Astrocyte (in vitro differentiated cells and primary cell): ENCODE measurements around the gene TNFSF15. TPM values are rescaled to one million over a fixed set of nuclear protein-coding genes. Genes with fewer than 3 reads are reported as not detected.

ENCODE experiments used
- DNase-seq: peaks from one replicate; pipeline ENCODE4 v3.0.0-alpha.2; 2010; ENCODE audit warnings: low read depth
- FAIRE-seq: peaks from 2 replicates; lab custom pipeline; 2011; peaks lifted over from hg19 to GRCh38; lab: Jason Lieb, UNC
- H2AFZ ChIP-seq: 2 replicates; pipeline ENCODE4 v1.6.0; 2012; ENCODE audit warnings: low read depth, low read length, inconsistent platforms
- H3K27ac ChIP-seq: 2 replicates; pipeline ENCODE4 v1.5.1; 2011; ENCODE audit warnings: low read depth, low read length, inconsistent platforms
- H3K27me3 ChIP-seq: 2 replicates; pipeline ENCODE4 v1.6.0; 2011; ENCODE audit warnings: low read length, inconsistent platforms; ENCODE audit not compliant: insufficient read depth
- H3K36me3 ChIP-seq: 2 replicates; pipeline ENCODE4 v1.5.1; 2011; ENCODE audit warnings: low read length, inconsistent platforms; ENCODE audit not compliant: insufficient read depth
- H3K4me1 ChIP-seq: 2 replicates; pipeline ENCODE4 v1.5.1; 2011; ENCODE audit warnings: low read length, inconsistent platforms; ENCODE audit not compliant: insufficient read depth
- H3K4me2 ChIP-seq: 2 replicates; pipeline ENCODE4 v1.6.0; 2012; ENCODE audit warnings: low read length, inconsistent platforms
- H3K4me3 ChIP-seq: 2 replicates; pipeline ENCODE4 v1.5.1; 2011; ENCODE audit warnings: low read depth, mild to moderate bottlenecking, low read length, inconsistent platforms; ENCODE audit not compliant: insufficient read depth
- H3K79me2 ChIP-seq: 2 replicates; pipeline ENCODE4 v1.6.0; 2012; ENCODE audit warnings: mild to moderate bottlenecking, low read length, inconsistent platforms; ENCODE audit not compliant: insufficient read depth
- H3K9ac ChIP-seq: 2 replicates; pipeline ENCODE4 v1.6.0; 2012; ENCODE audit warnings: mild to moderate bottlenecking, low read length, inconsistent platforms
- H3K9me3 ChIP-seq: 2 replicates; pipeline ENCODE4 v1.5.1; 2012; ENCODE audit warnings: low read depth, mild to moderate bottlenecking, low read length, inconsistent platforms; ENCODE audit not compliant: insufficient read depth
- H4K20me1 ChIP-seq: 2 replicates; pipeline ENCODE4 v1.6.0; 2012; ENCODE audit warnings: low read length, inconsistent platforms; ENCODE audit not compliant: insufficient read depth
- H3K27ac Mint-ChIP-seq: one replicate; pipeline ENCODE4 v1.8.0; 2021; ENCODE audit warnings: mild to moderate bottlenecking, mixed read lengths; ENCODE audit not compliant: unreplicated experiment
- H3K27me3 Mint-ChIP-seq: one replicate; pipeline ENCODE4 v1.8.0; 2021; ENCODE audit warnings: low read depth, mixed read lengths; ENCODE audit not compliant: unreplicated experiment
- H3K36me3 Mint-ChIP-seq: one replicate; pipeline ENCODE4 v1.8.0; 2021; ENCODE audit warnings: low read depth, mixed read lengths; ENCODE audit not compliant: unreplicated experiment
- H3K4me1 Mint-ChIP-seq: one replicate; pipeline ENCODE4 v1.8.0; 2021; ENCODE audit warnings: low read depth, mixed read lengths; ENCODE audit not compliant: unreplicated experiment
- H3K4me3 Mint-ChIP-seq: one replicate; pipeline ENCODE4 v1.8.0; 2021; ENCODE audit warnings: mild to moderate bottlenecking, moderate library complexity, mixed read lengths; ENCODE audit not compliant: unreplicated experiment
- H3K9me3 Mint-ChIP-seq: one replicate; pipeline ENCODE4 v1.8.0; 2021; ENCODE audit warnings: mild to moderate bottlenecking, mixed read lengths; ENCODE audit not compliant: unreplicated experiment
- CTCF ChIP-seq: IDR thresholded peaks from 2 replicates; pipeline ENCODE4 v1.5.1; 2011; ENCODE audit warnings: low read depth, mild to moderate bottlenecking, inconsistent platforms, low read length, moderate library complexity; ENCODE audit not compliant: insufficient read depth
- EZH2 ChIP-seq: IDR thresholded peaks from 2 replicates; pipeline ENCODE4 v1.6.1; 2012; ENCODE audit warnings: mild to moderate bottlenecking, low read length, inconsistent platforms; ENCODE audit not compliant: insufficient read depth
- total RNA-seq: library from RNA; stranded (reverse); gene quantifications from 2 replicates; pipeline ENCODE4 v1.2.1, GENCODE V29; 2021

TNFSF15 gene
- total RNA-seq, 1 donor from 2014 or later: 10.3 TPM

GRCh38 chr9:114774524-114774923 is 31.3 kb downstream of the TNFSF15 start:
- H3K9me3 ChIP-seq: no peaks in the 10 kb centered on the region
- H3K27ac ChIP-seq: no peak overlapping the region
- no peaks in the 10 kb centered on the region for H3K27me3 Mint-ChIP-seq

GRCh38 chr9:114771889-114772288 is 34.0 kb downstream of the TNFSF15 start:
- no peak overlapping the region for H3K4me3 ChIP-seq
- no peaks in the 10 kb centered on the region for H3K36me3 ChIP-seq
- H3K4me2 ChIP-seq: no peak overlapping the region
- FAIRE-seq (no peak), DNase-seq (peak; percentile 82)
- no peak overlapping the region for H3K9ac ChIP-seq
- H3K9me3 Mint-ChIP-seq: no peaks in the 10 kb centered on the region
- TF ChIP-seq CTCF: no peak
- TF ChIP-seq EZH2: no peak
- H3K4me1 Mint-ChIP-seq: peaks cover 20% of the 10 kb centered on the region
- no peak overlapping the region for H2AFZ ChIP-seq
- H3K36me3 Mint-ChIP-seq: no peaks in the 10 kb centered on the region
- no peaks in the 10 kb centered on the region for H3K9me3 ChIP-seq
- H3K27me3 Mint-ChIP-seq: no peaks in the 10 kb centered on the region
- no peak overlapping the region for H3K4me3 Mint-ChIP-seq
- H3K27ac ChIP-seq: no peak overlapping the region
- H3K4me1 ChIP-seq: peaks cover 2% of the 10 kb centered on the region
- H4K20me1 ChIP-seq: no peaks in the 10 kb centered on the region
- H3K79me2 ChIP-seq: no peaks in the 10 kb centered on the region
- peaks cover 3% of the 10 kb centered on the region for H3K27me3 ChIP-seq
- no peak overlapping the region for H3K27ac Mint-ChIP-seq

More at GRCh38 chr9:114774524-114774923, 31.3 kb downstream of the TNFSF15 start:
- DNase-seq (no peak), FAIRE-seq (no peak)
- H3K4me2 ChIP-seq: no peak overlapping the region
- Mint-ChIP-seq H3K27ac (no peak overlapping the region), H3K9me3 (peaks cover 1% of the 10 kb centered on the region), H3K4me3 (no peak overlapping the region), H3K36me3 (no peaks in the 10 kb centered on the region), H3K4me1 (peaks cover 36% of the 10 kb centered on the region)
- TF ChIP-seq CTCF (no peak), EZH2 (no peak)
- H3K4me1 ChIP-seq: peaks cover 2% of the 10 kb centered on the region
- H3K36me3 ChIP-seq: no peaks in the 10 kb centered on the region
- no peaks in the 10 kb centered on the region for H4K20me1 ChIP-seq
- H3K4me3 ChIP-seq: no peak overlapping the region
- peaks cover 4% of the 10 kb centered on the region for H3K27me3 ChIP-seq
- no peak overlapping the region for H3K9ac ChIP-seq
- H2AFZ ChIP-seq: no peak overlapping the region
- H3K79me2 ChIP-seq: no peaks in the 10 kb centered on the region

GRCh38 chr9:114770991-114771390 is 34.8 kb downstream of the TNFSF15 start:
- H3K27ac Mint-ChIP-seq: no peak overlapping the region
- H3K4me3 ChIP-seq: no peak overlapping the region
- H3K9me3 ChIP-seq: no peaks in the 10 kb centered on the region
- no peaks in the 10 kb centered on the region for H3K9me3 Mint-ChIP-seq
- no peak overlapping the region for H3K27ac ChIP-seq
- no peak overlapping the region for H3K4me3 Mint-ChIP-seq
- no peaks in the 10 kb centered on the region for H4K20me1 ChIP-seq
- no peak overlapping the region for H2AFZ ChIP-seq
- H3K27me3 Mint-ChIP-seq: peaks cover 3% of the 10 kb centered on the region
- no peak for DNase-seq
- FAIRE-seq: no peak
- H3K9ac ChIP-seq: no peak overlapping the region
- TF ChIP-seq CTCF (no peak), EZH2 (no peak)
- H3K4me1 ChIP-seq: peaks cover 2% of the 10 kb centered on the region
- no peaks in the 10 kb centered on the region for H3K36me3 ChIP-seq
- H3K79me2 ChIP-seq: no peaks in the 10 kb centered on the region
- no peaks in the 10 kb centered on the region for H3K36me3 Mint-ChIP-seq
- no peak overlapping the region for H3K4me2 ChIP-seq
- peaks cover 14% of the 10 kb centered on the region for H3K4me1 Mint-ChIP-seq
- H3K27me3 ChIP-seq: peaks cover 3% of the 10 kb centered on the region
